ENCODE measurements around the gene ARL3. TPM values are rescaled to one million over a fixed set of nuclear protein-coding genes. Genes with fewer than 3 reads are reported as not detected.

Gene ARL3
- total and polyA plus RNA-seq, 2 experiments from 2014 or later = 8.5 to 22.6 TPM

GRCh38 chr10:102683736-102684135, 30.5 kb downstream of the ARL3 start:
- Mint-ChIP-seq H3K36me3 (ENCODE audit: low read depth) (peaks cover 30% of the 10 kb centered on the region), H3K27ac (0 out of 2 replicates have a peak overlapping the region, but pooled peaks have one; percentile 59), H3K4me3 (no peak overlapping the region), H3K4me1 (peaks cover 8% of the 10 kb centered on the region), H3K9me3 (no peaks in the 10 kb centered on the region), H3K27me3 (ENCODE audit: insufficient read depth, low read depth, poor library complexity) (peaks cover 3% of the 10 kb centered on the region)
- TF ChIP-seq CREB1 (CRISPR knock-in tag; IDR thresholded peaks at IDR 0.05; ENCODE audit: low read depth) (no peak), STAT1 (IDR thresholded peaks at IDR 0.05; ENCODE audit: unreplicated experiment) (no peak), POLR2AphosphoS5 (IDR thresholded peaks at IDR 0.05; ENCODE audit: low read depth) (no peak), NANOG (IDR thresholded peaks at IDR 0.05; ENCODE audit: borderline replicate concordance) (no peak), EZH2phosphoT487 (IDR thresholded peaks at IDR 0.05; ENCODE audit: unreplicated experiment) (no peak), ZNF114 (CRISPR knock-in tag; IDR thresholded peaks at IDR 0.05) (no peak), CTCF (conservative IDR thresholded peaks at IDR 0.05; ENCODE audit: low read depth in 2 of 2) (no peak), ZNF331 (CRISPR knock-in tag; IDR thresholded peaks at IDR 0.05; ENCODE audit: low read depth) (no peak), ZNF462 (CRISPR knock-in tag; IDR thresholded peaks at IDR 0.05) (no peak)
- no peak overlapping the region for H3K4me2 ChIP-seq
- no peaks in the 10 kb centered on the region for H3K4me1 ChIP-seq (ENCODE audit: insufficient read depth)
- H2AFZ ChIP-seq = no peak overlapping the region
- ATAC-seq = no peak
- H3K36me3 ChIP-seq (ENCODE audit: insufficient read depth) = no peaks in the 10 kb centered on the region
- H3F3A ChIP-seq (replicated peaks; ENCODE audit: low read depth) = 0 out of 2 replicates have a peak, but pooled peaks cover 7% of the 10 kb centered on the region
- no peak overlapping the region for H3K4me3 ChIP-seq
- no peaks in the 10 kb centered on the region for H3K27me3 ChIP-seq (ENCODE audit: insufficient read depth)
- H3K27ac ChIP-seq (ENCODE audit: low read depth) = no peak overlapping the region
- no peak for DNase-seq (ENCODE audit: low spot score)
- no peaks in the 10 kb centered on the region for H3K9me2 ChIP-seq (ENCODE audit: insufficient read depth)
- 0 out of 2 replicates have a peak, but pooled peaks cover 4% of the 10 kb centered on the region for H4K20me1 ChIP-seq (replicated peaks; ENCODE audit: insufficient read depth)
- no peaks in the 10 kb centered on the region for H3K79me2 ChIP-seq (replicated peaks; ENCODE audit: insufficient read depth)
